DND-41 (cell line): ENCODE measurements around the gene KRTAP4-7.

Source experiments
- EZH2 ChIP-seq: IDR thresholded peaks from 3 replicates; pipeline ENCODE4 v1.6.1; 2012; ENCODE audit warnings: borderline replicate concordance, low read depth, mild to moderate bottlenecking, moderate library complexity, low read length, inconsistent platforms; ENCODE audit not compliant: severe bottlenecking
- TF ChIP-seq, protein P1 (sequence below): IDR thresholded peaks from 2 replicates; pipeline ENCODE4 v1.5.1; 2012; ENCODE audit warnings: borderline replicate concordance, low read length, moderate library complexity, mild to moderate bottlenecking; ENCODE audit not compliant: poor library complexity, severe bottlenecking; ENCODE audit errors: extremely low read depth

- TF ChIP-seq, protein P1, sequence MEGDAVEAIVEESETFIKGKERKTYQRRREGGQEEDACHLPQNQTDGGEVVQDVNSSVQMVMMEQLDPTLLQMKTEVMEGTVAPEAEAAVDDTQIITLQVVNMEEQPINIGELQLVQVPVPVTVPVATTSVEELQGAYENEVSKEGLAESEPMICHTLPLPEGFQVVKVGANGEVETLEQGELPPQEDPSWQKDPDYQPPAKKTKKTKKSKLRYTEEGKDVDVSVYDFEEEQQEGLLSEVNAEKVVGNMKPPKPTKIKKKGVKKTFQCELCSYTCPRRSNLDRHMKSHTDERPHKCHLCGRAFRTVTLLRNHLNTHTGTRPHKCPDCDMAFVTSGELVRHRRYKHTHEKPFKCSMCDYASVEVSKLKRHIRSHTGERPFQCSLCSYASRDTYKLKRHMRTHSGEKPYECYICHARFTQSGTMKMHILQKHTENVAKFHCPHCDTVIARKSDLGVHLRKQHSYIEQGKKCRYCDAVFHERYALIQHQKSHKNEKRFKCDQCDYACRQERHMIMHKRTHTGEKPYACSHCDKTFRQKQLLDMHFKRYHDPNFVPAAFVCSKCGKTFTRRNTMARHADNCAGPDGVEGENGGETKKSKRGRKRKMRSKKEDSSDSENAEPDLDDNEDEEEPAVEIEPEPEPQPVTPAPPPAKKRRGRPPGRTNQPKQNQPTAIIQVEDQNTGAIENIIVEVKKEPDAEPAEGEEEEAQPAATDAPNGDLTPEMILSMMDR: no peak
- no peak for TF ChIP-seq EZH2
These were observed 35.5 kb upstream of the KRTAP4-7 start for GRCh38 chr17:41048441-41048840.
